ENCODE data around the gene ABTB2. TPM values are rescaled to one million over a fixed set of nuclear protein-coding genes. Genes with fewer than 3 reads are reported as not detected.

ABTB2 gene
- total RNA-seq, 4 donors from 2014 or later: 2.9 to 8.2 (median 6.6) TPM

DNA sequence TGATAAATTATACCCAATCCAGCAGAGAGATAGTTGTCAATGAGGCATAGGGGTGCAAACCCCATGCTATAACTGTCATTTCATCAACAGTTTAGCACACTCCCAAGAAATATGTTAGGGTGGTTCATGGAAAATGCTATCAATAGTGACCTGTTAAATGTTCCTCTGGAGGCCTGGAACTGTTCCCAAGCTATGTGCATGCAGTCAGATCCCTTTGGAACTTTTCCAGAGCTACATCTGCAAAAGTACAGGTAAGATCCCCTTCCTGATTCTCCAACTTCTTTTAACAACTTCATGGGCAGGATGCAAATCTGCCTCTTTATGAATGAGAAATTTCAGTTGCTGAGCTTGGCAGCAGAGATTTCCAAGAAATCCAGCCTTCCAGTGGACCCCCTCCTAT is 27.2 kb downstream of the ABTB2 start:
- no peak overlapping the region for H3K4me3 ChIP-seq
- peaks cover 0 to 5% of the 10 kb centered on the region in 2 donors for H3K4me1 ChIP-seq
- no peaks in the 10 kb centered on the region for H3K27me3 ChIP-seq
- H3K36me3 ChIP-seq: no peaks in the 10 kb centered on the region
- no peaks in the 10 kb centered on the region for H3K9me3 ChIP-seq
- TF ChIP-seq, protein P1, sequence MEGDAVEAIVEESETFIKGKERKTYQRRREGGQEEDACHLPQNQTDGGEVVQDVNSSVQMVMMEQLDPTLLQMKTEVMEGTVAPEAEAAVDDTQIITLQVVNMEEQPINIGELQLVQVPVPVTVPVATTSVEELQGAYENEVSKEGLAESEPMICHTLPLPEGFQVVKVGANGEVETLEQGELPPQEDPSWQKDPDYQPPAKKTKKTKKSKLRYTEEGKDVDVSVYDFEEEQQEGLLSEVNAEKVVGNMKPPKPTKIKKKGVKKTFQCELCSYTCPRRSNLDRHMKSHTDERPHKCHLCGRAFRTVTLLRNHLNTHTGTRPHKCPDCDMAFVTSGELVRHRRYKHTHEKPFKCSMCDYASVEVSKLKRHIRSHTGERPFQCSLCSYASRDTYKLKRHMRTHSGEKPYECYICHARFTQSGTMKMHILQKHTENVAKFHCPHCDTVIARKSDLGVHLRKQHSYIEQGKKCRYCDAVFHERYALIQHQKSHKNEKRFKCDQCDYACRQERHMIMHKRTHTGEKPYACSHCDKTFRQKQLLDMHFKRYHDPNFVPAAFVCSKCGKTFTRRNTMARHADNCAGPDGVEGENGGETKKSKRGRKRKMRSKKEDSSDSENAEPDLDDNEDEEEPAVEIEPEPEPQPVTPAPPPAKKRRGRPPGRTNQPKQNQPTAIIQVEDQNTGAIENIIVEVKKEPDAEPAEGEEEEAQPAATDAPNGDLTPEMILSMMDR (IDR thresholded peaks at IDR 0.05): no peak
- DNase-seq: no peak
- intact Hi-C loops (cut with DNase I; ENCODE audit: low total_unique reads): no loop called here
- peak overlapping the region in 1 of 2 donors; percentile 16 for H3K27ac ChIP-seq

DNA sequence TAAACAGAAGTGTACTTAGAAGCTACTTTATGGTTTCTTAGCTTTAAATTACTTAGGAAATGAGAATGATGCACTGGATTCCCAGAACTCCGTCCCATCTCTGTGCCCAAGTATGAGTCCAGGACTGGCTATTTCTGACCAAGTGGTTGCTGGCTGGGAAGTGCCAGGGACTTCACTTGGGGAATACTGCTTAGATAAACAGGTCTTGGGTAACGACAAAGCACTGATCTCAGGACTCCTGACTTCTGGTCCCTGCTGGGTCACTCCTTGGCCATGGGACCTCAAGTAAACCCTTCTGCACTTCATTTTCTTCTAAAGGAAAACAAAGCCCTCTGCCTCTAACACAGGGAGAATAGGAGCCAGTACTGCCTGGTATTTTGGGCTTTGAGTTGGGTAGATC is 27.9 kb downstream of the ABTB2 start:
- no peak for DNase-seq
- intact Hi-C loops (cut with DNase I; ENCODE audit: low total_unique reads): no loop called here
- no peak for TF ChIP-seq POLR2A (IDR thresholded peaks at IDR 0.05)
- TF ChIP-seq, protein P1 (IDR thresholded peaks at IDR 0.05): no peak
- H3K4me1 ChIP-seq: peaks cover 0 to 5% of the 10 kb centered on the region in 2 donors
- H3K4me3 ChIP-seq: no peak overlapping the region
- H3K36me3 ChIP-seq: no peaks in the 10 kb centered on the region
- H3K27ac ChIP-seq: peak overlapping the region in 1 of 2 donors; percentile 16
- H3K27me3 ChIP-seq: no peaks in the 10 kb centered on the region
- no peaks in the 10 kb centered on the region for H3K9me3 ChIP-seq

DNA sequence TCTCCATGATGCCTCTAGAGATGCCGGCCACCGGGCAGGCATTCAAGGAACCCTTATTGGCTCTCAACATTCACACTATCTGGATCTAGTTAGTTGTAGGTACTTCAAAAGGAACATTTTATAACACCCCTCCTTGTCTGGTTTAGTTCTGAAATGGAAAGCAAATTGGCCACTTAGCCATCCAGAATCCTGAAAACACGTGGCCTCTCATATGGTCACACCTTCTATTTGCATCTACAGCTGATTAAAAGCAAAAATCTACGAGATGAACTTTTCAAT is 29.2 kb downstream of the ABTB2 start:
- no peak overlapping the region for H3K4me3 ChIP-seq
- H3K4me1 ChIP-seq: peaks cover 0 to 5% of the 10 kb centered on the region in 2 donors
- TF ChIP-seq POLR2A (IDR thresholded peaks at IDR 0.05): no peak
- TF ChIP-seq, protein P1 (IDR thresholded peaks at IDR 0.05): no peak
- no peaks in the 10 kb centered on the region for H3K9me3 ChIP-seq
- intact Hi-C loops (cut with DNase I; ENCODE audit: low total_unique reads): no loop called here
- no peak for DNase-seq
- no peaks in the 10 kb centered on the region for H3K36me3 ChIP-seq
- H3K27ac ChIP-seq: peak overlapping the region; percentile 62 to 77
- H3K27me3 ChIP-seq: no peaks in the 10 kb centered on the region

DNA sequence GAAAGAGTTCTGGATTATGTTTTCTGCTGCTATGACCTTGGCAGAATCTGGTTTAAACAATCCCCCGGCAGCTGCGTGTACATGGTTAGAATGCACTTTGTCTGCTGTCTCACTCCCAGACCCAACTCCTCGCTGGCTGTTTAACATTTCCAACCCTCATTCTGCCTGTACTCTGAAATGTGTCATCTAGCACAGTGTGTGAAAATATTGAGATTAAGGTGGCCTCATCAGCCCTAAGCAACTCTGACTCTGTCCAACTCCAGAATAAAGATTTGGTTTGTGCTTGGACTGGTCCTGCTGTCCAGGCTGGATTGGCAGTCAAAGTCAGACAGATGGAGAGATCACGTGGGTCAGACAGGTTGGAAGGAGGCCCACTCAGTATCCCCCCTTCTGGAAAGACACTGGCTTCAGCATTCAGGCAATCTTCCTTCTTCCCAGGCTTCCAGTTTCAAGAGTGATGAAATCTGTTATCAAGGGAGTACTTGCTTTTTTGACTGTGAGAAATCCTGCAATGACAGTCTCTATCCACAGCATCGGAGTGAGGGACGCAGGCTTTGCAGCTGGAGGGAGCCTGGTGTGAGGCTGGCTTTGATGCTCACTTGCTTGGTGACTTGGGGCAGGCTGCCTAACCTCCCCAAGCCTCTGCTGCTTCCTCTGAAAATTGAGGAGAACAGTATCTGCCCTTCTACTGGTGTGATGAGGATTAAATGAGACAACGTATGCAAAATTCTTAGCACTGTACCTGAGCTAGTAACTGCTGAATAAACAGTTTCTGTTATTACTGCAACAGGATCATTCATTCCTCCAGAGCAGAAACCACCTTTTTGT is 29.8 kb downstream of the ABTB2 start:
- Histone ChIP-seq H3K4me3 (no peak overlapping the region), H3K9me3 (no peaks in the 10 kb centered on the region), H3K27me3 (no peaks in the 10 kb centered on the region), H3K4me1 (peaks cover 0 to 5% of the 10 kb centered on the region in 2 donors), H3K36me3 (no peaks in the 10 kb centered on the region), H3K27ac (peak overlapping the region; percentile 62 to 77)
- intact Hi-C loops (cut with DNase I; ENCODE audit: low total_unique reads): no loop called here
- TF ChIP-seq, protein P1 (IDR thresholded peaks at IDR 0.05): no peak
- TF ChIP-seq POLR2A (IDR thresholded peaks at IDR 0.05): no peak
- DNase-seq: peak; percentile 64 to 79

DNA sequence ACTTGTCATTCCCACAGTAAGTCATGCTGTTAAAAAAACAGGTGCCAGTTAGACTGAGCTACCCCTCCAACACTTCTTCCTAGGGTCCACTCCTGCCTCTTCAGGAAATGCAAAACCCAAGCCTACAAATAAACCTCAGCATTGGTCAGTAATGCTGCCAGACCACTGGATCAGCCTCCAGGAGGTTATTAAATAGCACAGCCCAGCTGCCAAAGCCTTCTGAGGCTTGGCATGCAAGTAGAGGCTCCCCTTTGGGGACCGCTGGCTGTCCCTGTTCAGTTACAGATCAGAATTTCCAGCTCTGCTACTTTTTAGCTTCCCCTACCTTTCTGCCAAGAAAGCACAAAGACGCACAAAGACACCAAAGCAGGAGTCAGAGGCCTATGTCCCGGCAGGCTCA is 33.3 kb downstream of the ABTB2 start:
- peak overlapping the region; percentile 20 to 38 for H3K27ac ChIP-seq
- no peak for TF ChIP-seq POLR2A (IDR thresholded peaks at IDR 0.05)
- intact Hi-C loops (cut with DNase I; ENCODE audit: low total_unique reads): no loop called here
- no peaks in the 10 kb centered on the region for H3K9me3 ChIP-seq
- no peak for DNase-seq
- H3K36me3 ChIP-seq: no peaks in the 10 kb centered on the region
- H3K27me3 ChIP-seq: no peaks in the 10 kb centered on the region
- H3K4me1 ChIP-seq: peaks cover 5% of the 10 kb centered on the region in 2 donors
- no peak overlapping the region for H3K4me3 ChIP-seq
